Neutrophil (primary cell): ENCODE measurements around the gene JADE1.

Source experiments
- H3K27ac ChIP-seq: fragments of 200-600 bp; sonication (generic); 2 replicates; pipeline ENCODE4 v1.5.1; 2016; ENCODE audit warnings: mild to moderate bottlenecking, moderate library complexity
- H3K27me3 ChIP-seq: fragments of 200-600 bp; sonication (generic); 2 replicates; pipeline ENCODE4 v1.6.0; 2016; ENCODE audit warnings: mild to moderate bottlenecking
- H3K36me3 ChIP-seq: fragments of 200-600 bp; sonication (generic); 2 replicates; pipeline ENCODE4 v1.5.1; 2017
- H3K4me1 ChIP-seq, 2 experiments: fragments of 200-600 bp in 1 of 2; sonication (generic) in 1 of 2; 1 replicate in 1 of 2; 2 replicates in 1 of 2; pipeline versions ENCODE4 v1.5.1 to v1.6.1; 2013 to 2016; ENCODE audit warnings: low read depth in 1 of 2, low read length in 1 of 2, mild to moderate bottlenecking in 1 of 2, moderate library complexity in 1 of 2; ENCODE audit not compliant: control insufficient read depth in 1 of 2, insufficient read depth in 1 of 2
- H3K4me3 ChIP-seq, 2 experiments: fragments of 200-600 bp in 1 of 2; sonication (generic) in 1 of 2; 1 replicate in 1 of 2; 2 replicates in 1 of 2; pipeline ENCODE4 v1.5.1; 2013 to 2016; ENCODE audit warnings: low read depth in 1 of 2, low read length in 1 of 2, mild to moderate bottlenecking in 1 of 2, moderate library complexity in 1 of 2
- H3K9me3 ChIP-seq: fragments of 200-600 bp; sonication (generic); 2 replicates; pipeline ENCODE4 v1.5.1; 2016
- CTCF ChIP-seq: fragments of 200-600 bp; sonication (generic); IDR thresholded peaks from 2 replicates; pipeline ENCODE4 v1.5.1; 2016; ENCODE audit warnings: antibody characterized with exemption

JADE1 gene

DNA sequence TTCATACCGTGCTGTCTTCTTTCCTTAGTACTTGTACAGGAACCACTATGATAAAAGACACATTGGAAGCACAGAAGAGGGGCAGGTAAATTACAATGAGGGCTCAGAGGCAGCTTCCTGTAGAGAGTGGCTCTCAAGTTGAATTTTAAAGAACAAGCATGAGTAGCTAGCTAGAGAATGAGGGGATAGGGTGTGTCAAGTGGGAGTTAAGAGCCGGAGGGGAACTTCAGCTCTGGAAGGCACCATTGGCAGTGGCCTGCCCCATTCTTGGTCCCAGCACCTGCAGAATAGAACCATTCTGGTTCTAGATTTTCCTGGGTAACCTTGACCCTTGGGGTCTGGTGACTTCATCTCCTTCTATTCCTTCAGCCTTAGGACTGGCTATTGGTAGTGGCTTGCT is 34.0 kb upstream of the JADE1 start:
- Histone ChIP-seq H3K9me3 (no peaks in the 10 kb centered on the region), H3K27ac (no peak overlapping the region), H3K27me3 (no peaks in the 10 kb centered on the region), H3K4me3 (no peak overlapping the region), H3K36me3 (no peaks in the 10 kb centered on the region), H3K4me1 (no peaks in the 10 kb centered on the region)
- TF ChIP-seq CTCF, result no peak

DNA sequence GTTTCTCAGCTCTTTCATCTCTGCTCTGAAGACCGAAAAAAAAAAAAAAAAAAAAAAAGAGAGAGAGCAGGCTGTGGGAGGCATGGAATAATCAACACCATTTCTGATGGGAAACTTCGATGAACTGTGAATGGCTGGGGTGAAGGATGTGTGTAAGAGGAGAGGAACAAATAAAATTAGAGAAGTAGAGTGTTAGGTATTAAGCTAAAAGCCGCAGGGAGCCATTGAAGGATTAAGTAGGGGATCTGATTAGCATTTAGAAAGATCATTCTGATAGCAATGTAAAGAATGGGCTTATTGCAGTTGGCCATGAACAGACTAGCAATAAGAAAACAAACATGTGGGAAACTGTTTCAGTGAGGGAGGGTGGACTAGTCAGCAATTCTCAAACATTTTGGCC is 33.6 kb upstream of the JADE1 start:
- H3K4me3 ChIP-seq, result no peak overlapping the region
- no peaks in the 10 kb centered on the region for H3K36me3 ChIP-seq
- no peaks in the 10 kb centered on the region for H3K9me3 ChIP-seq
- H3K27me3 ChIP-seq, result no peaks in the 10 kb centered on the region
- no peaks in the 10 kb centered on the region for H3K4me1 ChIP-seq
- TF ChIP-seq CTCF, result no peak
- H3K27ac ChIP-seq, result no peak overlapping the region

GRCh38 chr4:128776794-128777216 is 32.7 kb upstream of the JADE1 start:
- H3K27ac ChIP-seq, result no peak overlapping the region
- TF ChIP-seq CTCF, result no peak
- no peak overlapping the region for H3K4me3 ChIP-seq
- no peaks in the 10 kb centered on the region for H3K9me3 ChIP-seq
- no peaks in the 10 kb centered on the region for H3K27me3 ChIP-seq
- H3K36me3 ChIP-seq, result no peaks in the 10 kb centered on the region
- no peaks in the 10 kb centered on the region for H3K4me1 ChIP-seq

DNA sequence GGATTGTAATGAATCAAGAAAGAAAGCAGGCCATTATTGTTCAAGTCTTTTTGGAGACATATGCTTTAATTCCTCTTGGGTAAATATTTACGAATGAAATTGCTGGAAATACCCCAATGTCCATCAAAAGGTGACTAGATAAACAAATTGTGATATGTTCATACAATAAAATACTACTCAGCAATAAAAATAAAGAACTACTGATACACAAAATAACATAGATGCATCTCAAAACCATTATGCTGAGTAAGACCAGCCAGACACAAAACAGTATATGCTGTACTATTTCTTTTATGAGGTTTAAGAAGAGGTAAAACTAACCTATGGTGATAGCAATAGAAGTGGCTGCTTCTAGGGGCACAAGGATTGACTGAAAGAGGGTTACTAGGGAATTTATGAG is 28.8 kb upstream of the JADE1 start:
- no peak for TF ChIP-seq CTCF
- Histone ChIP-seq H3K36me3 (no peaks in the 10 kb centered on the region), H3K4me3 (no peak overlapping the region), H3K9me3 (no peaks in the 10 kb centered on the region), H3K4me1 (no peaks in the 10 kb centered on the region), H3K27ac (no peak overlapping the region), H3K27me3 (no peaks in the 10 kb centered on the region)

DNA sequence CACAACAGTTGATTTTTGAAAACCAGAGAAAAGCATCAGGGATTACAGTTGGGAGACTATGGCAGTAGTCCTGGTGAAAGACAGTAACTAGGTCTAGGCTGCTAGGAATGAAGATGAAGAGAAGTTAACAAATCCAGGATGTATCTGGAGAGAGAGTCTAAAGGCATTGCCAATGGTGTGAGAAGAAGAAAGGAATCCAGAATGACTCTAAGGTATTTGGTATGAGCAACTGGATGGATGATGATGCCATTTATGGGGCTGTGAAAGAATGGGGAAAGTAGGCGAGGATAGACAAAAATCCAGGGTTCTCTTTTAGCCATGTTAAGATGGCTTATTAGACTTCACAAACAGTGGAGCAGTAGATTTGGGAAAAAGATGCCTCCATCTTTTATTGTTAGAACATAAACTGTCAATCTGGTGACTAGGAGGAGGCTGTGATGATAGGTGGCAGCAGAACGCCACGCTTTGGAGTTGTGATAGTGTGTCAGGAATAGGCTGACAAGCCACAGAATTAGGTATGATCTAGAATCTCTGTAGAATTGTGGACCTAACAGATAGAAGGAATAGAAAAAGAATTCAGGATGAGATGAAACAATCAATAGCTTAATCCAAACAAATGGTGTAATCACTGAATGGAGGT is 27.3 kb upstream of the JADE1 start:
- Histone ChIP-seq H3K4me3 (no peak overlapping the region), H3K36me3 (no peaks in the 10 kb centered on the region), H3K27me3 (no peaks in the 10 kb centered on the region), H3K4me1 (no peaks in the 10 kb centered on the region), H3K27ac (no peak overlapping the region), H3K9me3 (no peaks in the 10 kb centered on the region)
- TF ChIP-seq CTCF, result no peak
